NCI-H524 treated with DMSO at 0.1 percent for 48 hours (cell line): ENCODE measurements around the gene SERPINB6.
"Not testable (repeated sequence)": the region's sequence is repeated elsewhere in the genome, so short reads cannot be mapped to it uniquely, and the experiment has no call there.

ENCODE experiments used
- DNase-seq: peaks from one replicate; lab custom pipeline; 2025; lab: John Stamatoyannopoulos, UW

Gene SERPINB6

GRCh38 chr6:2938632-2939083 lies 32.7 kb downstream of the SERPINB6 start:
- no peak for DNase-seq

DNA sequence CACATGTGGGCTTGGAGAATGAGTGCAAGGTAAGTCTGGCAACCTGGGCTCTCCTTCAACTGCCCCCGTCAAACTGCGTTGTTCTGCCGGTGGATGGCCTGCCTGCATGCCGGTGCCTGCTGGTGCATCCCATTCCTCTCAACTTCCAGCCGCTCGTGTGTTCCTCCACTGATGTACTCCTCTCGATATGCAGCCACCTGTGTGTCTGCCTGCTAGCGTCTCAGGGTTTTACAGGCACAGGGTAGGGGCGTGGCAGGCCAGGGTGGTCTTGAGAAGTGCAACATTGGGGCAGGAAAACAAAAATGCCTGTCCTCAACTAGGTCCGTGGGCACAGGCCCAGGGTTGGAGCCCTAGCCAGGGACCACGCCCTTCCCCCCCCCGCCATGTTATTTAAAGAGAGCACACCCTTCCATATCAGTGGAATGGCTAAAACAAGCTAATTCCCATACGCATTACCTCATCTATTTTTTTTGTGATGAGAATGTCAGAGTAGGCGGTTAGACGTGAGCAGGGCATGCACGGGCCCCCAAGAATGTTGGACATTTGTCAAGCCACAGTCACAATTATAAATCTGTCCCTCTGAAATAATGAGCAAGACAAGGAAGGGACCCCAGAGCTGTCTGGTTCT lies 33.2 kb downstream of the SERPINB6 start:
- DNase-seq: no peak

DNA sequence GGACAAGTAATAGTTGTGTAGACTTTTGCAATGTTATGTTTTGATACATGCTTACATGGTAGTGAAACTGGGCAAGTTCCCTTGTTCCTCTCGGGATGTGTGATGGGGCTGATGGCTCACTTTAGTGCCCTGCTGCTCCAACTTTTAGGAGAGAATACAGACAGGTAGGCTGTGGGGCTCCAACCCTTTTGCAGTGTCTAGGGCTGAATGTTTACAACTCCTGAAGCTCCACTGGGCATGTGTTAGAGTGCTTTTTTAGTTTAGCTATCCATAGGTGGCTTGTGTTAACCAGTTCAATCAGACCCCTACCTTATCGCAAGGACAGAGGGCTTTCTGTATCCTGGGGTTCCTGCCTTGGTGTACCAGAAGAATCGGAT lies 33.8 kb downstream of the SERPINB6 start:
- no peak for DNase-seq

DNA sequence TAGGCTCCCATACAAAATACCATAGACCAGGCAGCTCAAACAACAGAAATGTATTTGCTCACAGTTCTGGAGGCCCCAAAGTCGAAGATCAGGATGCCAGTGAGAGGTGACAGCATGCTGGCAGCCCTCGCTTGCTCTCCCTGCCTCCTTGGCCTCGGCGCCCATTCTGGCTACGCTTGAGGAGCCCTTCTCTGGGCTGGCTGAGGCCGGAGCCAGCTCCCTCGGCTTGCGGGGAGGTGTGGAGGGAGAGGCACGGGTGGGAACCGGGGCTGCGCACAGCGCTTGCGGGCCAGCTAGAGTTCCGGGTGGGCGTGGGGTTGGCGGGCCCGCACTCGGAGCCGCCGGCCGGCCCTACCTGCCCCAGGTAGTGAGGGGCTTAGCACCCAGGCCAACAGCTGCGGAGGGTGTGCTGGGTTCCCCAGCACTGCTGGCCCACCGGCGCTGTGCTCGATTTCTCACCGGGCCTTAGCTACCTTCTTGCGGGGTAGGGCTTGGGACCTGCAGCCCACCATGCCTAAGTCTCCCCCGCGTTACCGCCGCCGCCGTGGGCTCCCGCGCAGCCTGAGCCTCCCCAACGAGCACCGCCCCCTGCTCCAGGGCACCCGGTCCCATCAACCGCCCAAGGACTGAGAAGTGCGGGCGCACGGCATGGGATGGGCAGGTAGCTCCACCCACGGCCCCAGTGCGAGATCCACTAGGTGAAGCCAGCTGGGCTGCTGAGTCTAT lies 35.6 kb downstream of the SERPINB6 start:
- DNase-seq: no peak

GRCh38 chr6:2934057-2934456 lies 37.3 kb downstream of the SERPINB6 start:
- DNase-seq: no peak

GRCh38 chr6:2932911-2933310 lies 38.5 kb downstream of the SERPINB6 start:
- DNase-seq: not testable (repeated sequence)

GRCh38 chr6:2931970-2932748 lies 39.2 kb downstream of the SERPINB6 start:
- DNase-seq: peak; percentile 83

GRCh38 chr6:2931055-2931454 lies 40.3 kb downstream of the SERPINB6 start:
- DNase-seq: no peak

- not testable (repeated sequence) for DNase-seq
Observed at GRCh38 chr6:2927931-2928330, 43.4 kb downstream of the SERPINB6 start.

- DNase-seq: not testable (repeated sequence)
Observed at GRCh38 chr6:2925842-2926747, 45.3 kb downstream of the SERPINB6 start.

DNA sequence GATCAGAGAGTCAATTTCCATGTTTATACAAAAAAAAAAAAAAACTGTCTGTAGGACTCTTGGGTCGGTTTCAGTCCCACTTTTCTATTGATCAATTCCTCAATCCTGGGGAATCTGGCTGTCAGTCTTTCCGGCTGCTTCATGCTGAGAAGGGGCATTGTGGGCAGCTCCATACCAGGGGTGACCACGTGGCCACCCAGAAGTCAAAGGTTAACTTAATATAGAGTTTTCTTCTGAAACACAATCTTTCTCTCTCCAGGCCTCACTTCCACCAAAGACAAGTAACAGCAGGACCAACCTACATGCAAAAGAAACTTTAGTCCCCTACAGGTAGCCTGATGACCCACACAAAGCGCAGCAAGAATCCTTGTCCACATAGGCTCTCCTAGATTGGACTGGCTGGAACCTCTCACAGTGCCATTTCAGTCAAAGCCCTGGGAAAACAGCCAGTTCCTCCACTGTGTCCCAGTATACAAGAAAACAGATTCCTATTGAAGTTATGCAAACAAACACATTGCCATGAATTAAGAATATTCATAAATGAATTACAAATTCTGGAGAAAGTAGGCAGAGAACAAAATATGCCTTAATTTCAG lies 49.7 kb downstream of the SERPINB6 start:
- DNase-seq: no peak

DNA sequence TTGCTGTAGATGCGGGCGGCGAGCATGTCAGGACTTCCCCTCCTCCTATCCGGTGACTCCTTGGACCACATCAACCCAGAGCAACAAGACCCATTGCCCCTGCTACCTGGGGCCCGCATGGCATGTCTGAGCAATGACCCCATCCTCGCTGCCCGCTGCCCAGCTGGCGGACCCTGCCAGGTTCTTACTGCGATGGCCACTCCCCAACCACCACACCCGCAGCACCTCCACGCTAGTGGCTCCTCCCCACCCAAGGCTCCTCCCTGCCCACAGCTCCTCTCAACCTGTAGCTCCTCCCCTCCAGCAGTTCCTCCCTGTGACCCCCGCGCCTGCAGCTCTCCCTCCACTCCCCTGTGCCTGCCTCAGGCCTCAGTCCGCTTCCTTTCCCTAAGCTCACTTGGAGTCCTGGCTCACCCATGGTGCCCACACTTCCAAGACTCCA lies 50.7 kb downstream of the SERPINB6 start:
- no peak for DNase-seq

DNA sequence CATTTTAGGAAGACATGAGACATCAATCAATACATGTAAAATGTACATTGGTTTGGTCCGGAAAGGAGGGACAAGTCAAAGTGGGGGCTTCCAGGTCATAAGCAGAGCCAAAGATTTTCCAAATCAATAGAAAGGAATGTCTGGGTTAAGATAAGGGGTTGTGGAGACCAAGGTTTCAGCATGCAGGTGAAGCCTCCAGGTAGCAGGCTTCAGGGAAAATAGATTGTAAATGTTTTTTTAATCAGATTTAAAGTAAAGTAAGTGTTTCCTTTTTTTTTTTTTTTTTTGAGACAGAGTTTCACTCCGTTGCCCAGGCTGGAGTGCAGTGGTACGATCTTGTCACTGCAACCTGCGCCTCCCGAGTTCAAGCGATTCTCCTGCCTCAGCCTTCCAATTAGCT lies 51.5 kb downstream of the SERPINB6 start:
- DNase-seq: no peak

DNA sequence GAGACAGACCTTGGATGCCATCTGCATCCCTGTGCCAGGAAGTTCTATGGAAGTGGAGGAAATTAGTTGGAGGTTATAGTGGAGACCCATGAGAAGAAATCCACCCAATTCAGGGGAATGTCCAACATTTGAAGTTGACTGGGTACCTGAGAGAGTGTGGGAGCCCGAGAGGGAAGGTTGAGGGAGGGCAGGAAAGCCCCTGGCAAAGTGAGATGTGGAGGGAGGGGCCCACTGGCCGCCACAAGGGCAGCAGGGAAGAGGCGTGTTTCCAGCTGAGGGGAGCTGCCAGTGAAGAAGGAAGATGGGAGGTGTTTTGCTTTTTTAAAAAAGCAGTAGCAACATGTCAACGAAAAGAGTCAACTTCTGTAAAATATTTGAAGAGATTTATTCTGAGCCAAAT lies 52.0 kb downstream of the SERPINB6 start:
- DNase-seq: no peak

DNA sequence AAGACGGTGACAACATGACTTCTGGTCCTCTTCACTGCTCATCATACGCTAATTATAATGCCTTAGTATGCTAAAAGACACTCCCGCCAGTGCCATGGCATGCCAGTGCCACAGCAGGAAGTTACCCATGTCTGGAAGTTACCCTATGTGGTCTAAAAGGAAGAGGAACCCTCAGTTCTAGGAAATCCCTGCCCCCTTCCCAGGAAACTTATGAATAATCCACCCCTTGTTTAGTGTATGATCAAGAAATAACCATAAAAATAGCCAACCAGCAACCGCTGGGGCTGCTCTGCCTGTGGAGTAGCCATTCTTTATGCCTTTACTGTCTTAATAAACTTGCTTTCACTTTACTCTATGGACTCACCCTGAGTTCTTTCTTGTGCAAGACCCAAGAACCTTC lies 52.4 kb downstream of the SERPINB6 start:
- DNase-seq: no peak

GRCh38 chr6:2917801-2918445 lies 53.4 kb downstream of the SERPINB6 start:
- no peak for DNase-seq

DNA sequence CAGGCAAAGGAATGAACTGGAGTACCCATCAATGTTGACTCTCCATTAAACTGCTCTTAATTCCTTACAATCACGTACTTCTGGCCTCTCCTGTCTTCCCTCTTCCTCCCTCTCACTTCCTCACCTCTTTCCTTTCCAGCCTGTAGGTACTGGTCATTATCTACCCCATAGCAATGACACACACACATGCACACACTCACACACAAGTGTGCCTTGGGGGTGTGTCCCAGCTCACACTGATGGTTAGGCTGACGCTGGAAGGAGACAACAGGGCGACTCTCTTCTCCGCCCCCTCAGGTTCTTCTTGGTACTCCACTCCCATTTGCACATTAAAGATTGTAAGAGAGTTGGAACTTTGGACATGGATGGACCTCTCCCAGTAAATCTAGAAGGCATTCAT lies 54.3 kb downstream of the SERPINB6 start:
- no peak for DNase-seq

DNA sequence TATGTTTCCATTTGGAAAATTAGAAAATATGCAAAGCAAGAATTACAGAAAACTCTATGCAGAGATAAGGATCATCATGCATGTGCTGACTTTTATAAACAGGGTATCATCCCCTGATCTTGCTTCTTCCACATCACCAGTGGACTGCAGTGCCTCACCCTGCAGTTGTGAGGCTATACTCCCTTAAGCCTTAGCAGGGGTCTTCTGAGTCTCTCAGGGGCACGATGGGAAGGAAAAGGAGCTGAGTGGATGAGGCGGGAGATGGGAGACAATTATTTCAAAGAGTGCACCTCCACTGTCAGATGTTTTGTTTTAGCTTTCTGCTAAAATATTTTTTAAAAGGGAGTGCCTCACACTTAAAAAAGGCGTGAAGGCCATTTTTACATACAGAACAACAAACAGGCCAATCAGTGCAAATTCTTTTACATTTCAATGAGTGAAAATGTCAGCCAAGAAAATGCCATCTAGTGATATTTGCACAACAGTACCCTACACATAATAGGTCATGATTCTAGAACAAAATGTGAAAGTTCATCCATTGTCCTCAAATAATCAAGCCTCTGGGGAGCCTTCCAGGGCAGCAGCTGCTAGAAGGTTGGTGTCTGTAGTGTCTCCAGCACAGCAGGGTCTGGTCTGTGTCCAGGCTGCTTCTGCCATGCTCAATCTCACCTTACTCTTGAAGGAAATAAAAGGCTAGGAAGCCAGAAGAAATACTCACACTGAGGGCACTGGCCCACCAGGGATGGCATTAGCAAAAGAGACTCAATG lies 55.0 kb downstream of the SERPINB6 start:
- DNase-seq: no peak

DNA sequence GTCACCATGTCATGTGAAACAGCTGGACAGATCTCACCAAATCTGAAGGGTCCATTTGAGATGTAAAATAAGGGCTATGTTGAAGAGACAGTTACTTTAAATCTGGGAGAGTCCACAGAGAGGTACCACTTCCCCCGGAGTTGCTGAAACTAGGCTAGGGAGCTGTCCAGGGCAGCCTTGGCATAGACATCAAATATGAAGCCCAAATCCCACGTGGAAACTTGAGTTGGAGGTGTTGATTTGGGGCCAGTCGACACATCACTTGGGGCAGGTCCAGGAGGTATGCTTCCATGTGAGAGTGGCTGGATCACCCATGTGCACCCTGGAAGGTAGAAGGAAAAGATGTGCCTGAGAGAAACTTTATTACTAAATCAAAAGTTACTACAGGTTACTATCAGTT lies 56.2 kb downstream of the SERPINB6 start:
- DNase-seq: no peak

DNA sequence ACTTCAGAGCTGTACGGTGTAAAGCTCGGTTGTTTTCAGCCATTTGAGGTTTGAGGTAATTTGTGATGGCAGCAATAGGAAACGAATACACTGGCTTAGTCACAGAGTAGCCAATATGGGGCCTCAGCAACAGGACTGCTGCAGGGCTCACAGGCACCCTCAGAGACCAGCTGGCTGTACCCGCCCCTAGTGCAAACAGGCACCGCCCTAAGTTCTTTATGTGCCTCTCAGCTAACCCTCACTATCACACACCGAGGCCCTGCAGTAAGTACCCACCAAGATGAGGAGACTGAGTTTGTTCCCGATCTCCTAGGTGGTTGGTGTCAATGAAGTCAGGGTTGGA lies 57.1 kb downstream of the SERPINB6 start:
- no peak for DNase-seq
